LNCAP (cell line): ENCODE measurements around the gene CRYL1.

ENCODE experiments used
- CTCF ChIP-seq: fragments of 450-650 bp; IDR thresholded peaks from 2 replicates; pipeline ENCODE4 v1.5.1; 2017; ENCODE audit warnings: mild to moderate bottlenecking

Gene CRYL1

DNA sequence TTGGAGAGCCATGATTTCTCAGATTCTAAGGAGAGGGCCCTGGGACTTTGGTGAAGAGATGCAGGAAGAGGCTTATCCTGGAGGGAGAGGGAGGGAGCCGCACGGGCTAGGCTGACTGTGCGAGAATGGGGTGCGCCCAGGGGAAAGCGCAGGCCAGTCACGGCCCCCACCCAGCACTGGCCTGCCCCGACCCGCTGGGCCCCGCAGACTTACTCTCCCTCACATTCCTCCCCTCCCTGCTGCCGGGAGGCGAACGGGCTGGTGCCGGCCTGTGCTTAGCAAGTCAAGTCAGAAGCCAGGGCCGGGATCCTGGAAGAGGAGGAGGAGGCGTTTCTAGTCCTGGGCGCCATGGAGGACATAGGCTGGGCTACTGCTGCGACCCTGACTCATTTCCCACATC lies 120.0 kb downstream of the CRYL1 start:
- no peak for TF ChIP-seq CTCF

DNA sequence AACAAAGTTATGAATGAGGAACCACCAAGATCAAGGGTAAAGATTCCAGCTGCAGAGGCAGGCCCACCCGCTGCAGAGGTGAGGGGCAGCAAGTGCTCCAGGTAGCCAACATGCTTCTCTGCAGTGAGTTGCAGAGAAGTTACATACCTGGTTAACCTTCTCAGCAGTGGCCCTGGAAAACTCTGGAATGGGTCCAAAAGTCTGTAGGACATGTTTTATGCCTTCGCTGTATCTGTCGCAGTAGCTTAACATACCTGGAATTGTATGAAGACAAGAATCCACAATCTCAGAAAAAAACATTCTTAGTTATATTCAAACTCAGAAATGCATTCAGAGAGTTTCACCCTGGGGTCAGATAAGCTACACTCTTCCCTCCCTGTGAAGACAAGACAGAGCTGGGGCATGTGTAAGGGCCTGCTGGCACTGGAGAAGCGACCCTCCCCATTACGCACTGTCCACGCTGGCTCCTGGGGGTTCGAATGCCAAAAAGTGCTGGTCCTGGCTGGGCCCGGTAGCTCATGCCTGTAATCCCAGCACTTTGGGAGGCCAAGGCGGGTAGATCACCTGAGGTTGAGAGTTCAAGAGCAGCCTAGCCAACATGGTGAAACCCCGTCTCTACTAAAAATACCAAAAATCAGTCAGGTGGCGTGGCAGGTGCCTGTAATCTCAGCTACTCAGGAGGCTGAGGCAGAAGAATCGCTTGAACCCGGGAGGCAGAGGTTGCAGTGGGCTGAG lies 121.0 kb downstream of the CRYL1 start:
- TF ChIP-seq CTCF: no peak

GRCh38 chr13:20403826-20404225 lies 121.8 kb downstream of the CRYL1 start:
- no peak for TF ChIP-seq CTCF

- no peak for TF ChIP-seq CTCF
Observed at GRCh38 chr13:20402881-20403280, 122.8 kb downstream of the CRYL1 start.

DNA sequence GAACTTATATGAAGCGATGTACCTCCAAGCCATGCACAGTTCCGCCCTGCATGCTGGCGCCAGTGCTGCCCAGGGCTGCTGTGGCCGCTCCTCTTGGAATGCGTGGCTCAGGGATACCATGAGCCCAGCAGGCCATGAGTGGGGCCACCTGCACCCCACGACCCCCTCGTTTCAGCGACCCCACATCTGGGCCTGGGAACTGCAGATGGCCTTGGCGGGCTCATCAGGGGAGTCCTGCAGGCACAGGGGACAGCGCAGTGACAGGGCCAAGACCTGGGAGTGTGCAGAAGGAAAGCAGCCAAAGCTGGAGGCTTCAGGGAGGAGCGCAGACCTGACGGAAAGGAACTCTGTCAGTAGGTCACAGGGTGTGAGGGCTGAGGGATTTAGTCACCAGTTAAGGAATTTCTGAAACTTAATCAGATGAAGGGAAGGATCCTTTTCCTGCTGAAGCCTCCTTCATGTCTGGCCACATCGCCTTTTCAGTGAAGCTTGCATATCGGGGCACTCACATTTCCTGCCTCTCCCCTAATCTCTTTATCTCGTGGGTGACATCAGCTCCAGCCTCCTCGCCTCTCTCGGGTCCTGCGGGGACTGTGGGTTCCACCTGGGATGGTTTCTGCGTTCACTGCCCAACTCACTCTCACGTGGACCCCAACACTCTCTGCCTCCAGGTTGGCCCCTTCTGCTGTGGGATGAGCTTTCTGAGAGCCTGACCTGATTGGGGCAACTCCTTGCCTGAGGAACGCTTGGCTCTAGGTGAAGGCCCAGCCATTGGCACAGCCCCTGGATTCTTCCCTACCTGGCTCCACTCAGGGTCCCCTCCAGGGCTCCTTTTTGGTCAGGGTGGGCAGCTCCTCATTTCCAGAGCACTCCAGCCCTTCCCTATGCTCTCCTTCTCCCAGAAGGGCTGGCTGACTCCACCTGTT lies 123.5 kb downstream of the CRYL1 start:
- no peak for TF ChIP-seq CTCF

DNA sequence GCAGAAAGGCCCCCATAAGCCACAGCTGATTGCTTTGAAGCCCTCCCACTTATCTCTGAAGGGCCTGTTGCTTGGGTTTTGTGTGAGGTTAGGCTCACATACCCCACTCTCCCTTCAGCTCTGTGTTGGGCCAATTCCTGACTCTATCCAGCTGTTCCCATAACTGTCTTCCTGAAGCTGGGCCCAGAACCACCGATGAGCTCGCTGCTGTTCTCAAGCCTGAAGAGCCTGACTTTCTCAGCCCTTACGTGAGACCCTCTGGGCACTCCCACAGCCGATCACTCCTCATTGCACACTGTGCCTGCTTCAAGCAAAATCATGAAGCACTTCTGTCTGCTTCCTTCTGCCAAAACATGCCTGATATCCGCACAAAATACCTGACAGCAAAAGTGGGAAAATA lies 124.1 kb downstream of the CRYL1 start:
- TF ChIP-seq CTCF: no peak

GRCh38 chr13:20400774-20401173 lies 124.9 kb downstream of the CRYL1 start:
- no peak for TF ChIP-seq CTCF
